ENCODE measurements around the gene ABHD3.
"Not testable (repeated sequence)": the region's sequence is repeated elsewhere in the genome, so short reads cannot be mapped to it uniquely, and the experiment has no call there.

Gene ABHD3

DNA sequence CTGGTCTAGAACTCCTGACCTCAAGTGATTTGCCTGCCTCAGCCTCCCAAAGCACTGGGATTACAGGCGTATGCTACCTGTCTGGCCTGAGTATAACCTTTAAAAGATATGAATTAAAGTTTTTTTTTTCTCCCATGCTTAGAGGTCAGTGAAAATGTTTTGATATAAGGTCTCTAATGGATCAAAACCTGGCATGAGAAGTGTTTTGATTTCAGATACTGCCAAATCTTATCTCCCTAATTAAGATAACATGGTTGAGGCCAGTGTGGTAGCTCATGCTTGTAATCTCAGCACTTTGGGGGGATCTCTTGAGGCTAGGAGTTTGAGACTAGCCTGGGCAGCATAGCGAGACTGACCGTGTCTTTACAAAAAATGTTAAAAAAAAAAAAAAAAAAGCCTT is 51.2 kb downstream of the ABHD3 start:
- TF ChIP-seq, protein P1, sequence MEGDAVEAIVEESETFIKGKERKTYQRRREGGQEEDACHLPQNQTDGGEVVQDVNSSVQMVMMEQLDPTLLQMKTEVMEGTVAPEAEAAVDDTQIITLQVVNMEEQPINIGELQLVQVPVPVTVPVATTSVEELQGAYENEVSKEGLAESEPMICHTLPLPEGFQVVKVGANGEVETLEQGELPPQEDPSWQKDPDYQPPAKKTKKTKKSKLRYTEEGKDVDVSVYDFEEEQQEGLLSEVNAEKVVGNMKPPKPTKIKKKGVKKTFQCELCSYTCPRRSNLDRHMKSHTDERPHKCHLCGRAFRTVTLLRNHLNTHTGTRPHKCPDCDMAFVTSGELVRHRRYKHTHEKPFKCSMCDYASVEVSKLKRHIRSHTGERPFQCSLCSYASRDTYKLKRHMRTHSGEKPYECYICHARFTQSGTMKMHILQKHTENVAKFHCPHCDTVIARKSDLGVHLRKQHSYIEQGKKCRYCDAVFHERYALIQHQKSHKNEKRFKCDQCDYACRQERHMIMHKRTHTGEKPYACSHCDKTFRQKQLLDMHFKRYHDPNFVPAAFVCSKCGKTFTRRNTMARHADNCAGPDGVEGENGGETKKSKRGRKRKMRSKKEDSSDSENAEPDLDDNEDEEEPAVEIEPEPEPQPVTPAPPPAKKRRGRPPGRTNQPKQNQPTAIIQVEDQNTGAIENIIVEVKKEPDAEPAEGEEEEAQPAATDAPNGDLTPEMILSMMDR (IDR thresholded peaks at IDR 0.05): no peak
- Histone ChIP-seq H3K27ac (no peak overlapping the region), H3K36me3 (peaks cover 80% of the 10 kb centered on the region), H3K4me1 (ENCODE audit: control insufficient read depth in 1 of 2, insufficient read depth in 1 of 2, low read depth in 1 of 2, low read length in 1 of 2) (no peaks in the 10 kb centered on the region), H3K27me3 (no peaks in the 10 kb centered on the region), H3K4me3 (ENCODE audit: low read depth in 1 of 2, low read length in 1 of 2) (no peak overlapping the region), H3K9me3 (no peaks in the 10 kb centered on the region)

DNA sequence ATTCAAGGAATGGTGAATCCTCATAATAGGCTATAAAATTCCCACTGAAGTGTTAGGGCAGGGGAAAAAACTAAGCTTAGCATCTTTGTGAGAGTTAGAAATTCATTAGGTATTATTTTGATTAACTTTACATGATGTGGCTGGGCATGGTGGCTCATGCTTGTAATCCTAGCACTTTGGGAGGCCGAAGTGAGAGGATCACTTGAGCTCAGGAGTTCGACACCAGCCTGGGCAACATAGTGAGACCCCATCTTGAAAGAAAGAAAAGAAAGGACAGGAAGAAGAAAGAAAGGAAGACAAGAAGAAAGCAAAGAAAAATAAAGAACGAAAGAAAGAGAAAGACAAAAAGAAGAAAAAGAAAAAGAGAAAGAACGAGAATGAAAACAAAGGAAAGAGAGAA is 52.5 kb downstream of the ABHD3 start:
- peaks cover 67% of the 10 kb centered on the region for H3K36me3 ChIP-seq
- TF ChIP-seq, protein P1 (IDR thresholded peaks at IDR 0.05): no peak
- H3K4me1 ChIP-seq (ENCODE audit: control insufficient read depth in 1 of 2, insufficient read depth in 1 of 2, low read depth in 1 of 2, low read length in 1 of 2): no peaks in the 10 kb centered on the region

DNA sequence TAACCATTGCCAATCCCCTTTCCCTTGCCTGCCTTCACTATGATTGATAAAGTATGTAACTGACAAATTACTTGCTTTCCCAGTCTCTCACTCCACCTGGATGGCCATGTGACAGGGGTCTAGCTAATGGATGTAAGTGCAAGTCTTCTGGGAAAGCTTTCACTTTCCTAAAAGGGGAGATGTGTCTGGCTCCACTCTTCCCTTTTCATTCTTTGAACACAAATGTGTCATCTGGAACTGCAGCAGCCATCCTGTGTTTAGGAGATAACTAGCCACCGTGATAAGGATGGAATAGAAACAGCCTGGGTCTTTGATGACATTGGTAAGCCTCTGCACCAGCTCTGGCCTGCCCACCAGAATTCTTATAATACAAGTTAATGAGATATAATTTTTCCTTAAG is 54.3 kb downstream of the ABHD3 start:
- H3K9me3 ChIP-seq: no peaks in the 10 kb centered on the region
- H3K27ac ChIP-seq: no peak overlapping the region
- H3K36me3 ChIP-seq: peaks cover 50% of the 10 kb centered on the region
- TF ChIP-seq, protein P1 (IDR thresholded peaks at IDR 0.05): no peak
- H3K27me3 ChIP-seq: no peaks in the 10 kb centered on the region
- H3K4me1 ChIP-seq (ENCODE audit: control insufficient read depth in 1 of 2, insufficient read depth in 1 of 2, low read depth in 1 of 2, low read length in 1 of 2): no peaks in the 10 kb centered on the region
- no peak overlapping the region for H3K4me3 ChIP-seq (ENCODE audit: low read depth in 1 of 2, low read length in 1 of 2)

More for the DNA sequence above, 52.5 kb downstream of the ABHD3 start:
- Histone ChIP-seq H3K9me3 (no peaks in the 10 kb centered on the region), H3K4me3 (ENCODE audit: low read depth in 1 of 2, low read length in 1 of 2) (no peak overlapping the region), H3K27me3 (no peaks in the 10 kb centered on the region), H3K27ac (no peak overlapping the region)

DNA sequence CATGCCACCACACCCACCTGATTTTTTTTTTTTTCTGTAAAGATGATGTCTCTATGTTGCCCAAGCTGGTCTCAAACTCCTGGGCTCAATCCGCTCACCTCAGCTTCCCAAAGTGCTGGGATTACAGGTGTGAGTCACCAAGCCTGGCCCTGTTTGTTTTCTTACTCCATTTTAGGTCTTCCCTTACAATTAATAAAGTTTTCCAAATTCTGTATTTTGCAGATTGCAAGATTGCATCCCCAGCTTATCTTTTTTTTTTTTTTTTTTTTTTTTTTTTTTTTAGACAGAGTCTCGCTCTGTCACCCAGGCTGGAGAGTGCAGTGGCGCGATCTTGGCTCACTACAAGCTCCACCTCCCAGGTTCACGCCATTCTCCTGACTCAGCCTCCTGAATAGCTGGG is 64.2 kb downstream of the ABHD3 start:
- not testable (repeated sequence) for H3K36me3 ChIP-seq, H3K9me3 ChIP-seq

DNA sequence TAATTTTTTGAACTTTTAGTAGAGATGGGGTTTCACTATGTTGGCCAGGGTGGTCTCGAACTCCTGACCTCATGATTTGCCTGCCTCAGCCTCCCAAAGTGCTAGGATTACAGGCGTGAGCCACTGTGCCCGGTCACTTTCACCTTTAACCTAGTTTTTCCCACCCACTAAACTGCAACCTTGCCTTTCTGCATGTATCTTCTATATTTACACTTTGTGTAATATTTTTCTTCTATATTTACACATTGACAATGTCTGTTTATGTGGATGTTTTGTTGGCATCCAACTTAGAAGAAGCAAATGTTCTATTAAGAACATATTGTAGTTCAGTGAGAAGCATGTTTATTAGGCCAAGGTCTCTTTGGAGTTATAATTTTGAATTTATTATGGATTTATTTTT is 65.8 kb downstream of the ABHD3 start:
- Histone ChIP-seq H3K27ac (no peak overlapping the region), H3K27me3 (no peaks in the 10 kb centered on the region), H3K4me3 (ENCODE audit: low read depth in 1 of 2, low read length in 1 of 2) (no peak overlapping the region), H3K36me3 (no peaks in the 10 kb centered on the region), H3K4me1 (ENCODE audit: control insufficient read depth in 1 of 2, insufficient read depth in 1 of 2, low read depth in 1 of 2, low read length in 1 of 2) (no peaks in the 10 kb centered on the region), H3K9me3 (no peaks in the 10 kb centered on the region)
- TF ChIP-seq, protein P1 (IDR thresholded peaks at IDR 0.05): no peak

More for the DNA sequence above, 64.2 kb downstream of the ABHD3 start:
- H3K4me1 ChIP-seq (ENCODE audit: control insufficient read depth in 1 of 2, insufficient read depth in 1 of 2, low read depth in 1 of 2, low read length in 1 of 2); H3K27ac ChIP-seq; H3K4me3 ChIP-seq (ENCODE audit: low read depth in 1 of 2, low read length in 1 of 2); H3K27me3 ChIP-seq: not testable (repeated sequence)

DNA sequence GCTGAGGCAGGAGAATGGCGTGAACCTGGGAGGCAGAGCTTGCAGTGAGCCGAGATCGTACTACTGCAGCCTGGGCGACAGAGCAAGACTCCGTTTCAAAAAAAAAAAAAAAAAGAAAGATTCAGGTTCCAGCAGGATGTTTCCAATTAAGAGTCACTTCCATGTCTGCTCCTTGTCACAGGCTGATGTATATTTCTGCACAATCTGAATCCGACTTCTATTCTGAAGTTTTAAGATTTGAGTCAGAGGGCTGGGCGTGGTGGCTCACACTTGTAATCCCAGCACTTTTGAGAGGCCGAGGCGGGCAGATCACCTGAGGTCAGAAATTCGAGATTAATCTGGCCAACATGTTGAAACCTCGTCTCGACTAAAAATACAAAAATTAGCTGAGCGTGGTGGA is 67.8 kb downstream of the ABHD3 start:
- no peaks in the 10 kb centered on the region for H3K4me1 ChIP-seq (ENCODE audit: control insufficient read depth in 1 of 2, insufficient read depth in 1 of 2, low read depth in 1 of 2, low read length in 1 of 2)

More for the DNA sequence above, 67.8 kb downstream of the ABHD3 start:
- Histone ChIP-seq H3K4me3 (ENCODE audit: low read depth in 1 of 2, low read length in 1 of 2) (no peak overlapping the region), H3K9me3 (no peaks in the 10 kb centered on the region), H3K36me3 (peaks cover 2% of the 10 kb centered on the region), H3K27ac (no peak overlapping the region), H3K27me3 (no peaks in the 10 kb centered on the region)
- TF ChIP-seq, protein P1 (IDR thresholded peaks at IDR 0.05): no peak

Measured in neutrophil (primary cell).